Cortex of kidney (tissue), 1 donor: ENCODE data around the gene SOBP.

Source experiments
- DNase-seq: peaks from one replicate; lab custom pipeline; 2025; lab: John Stamatoyannopoulos, UW

The SOBP gene

GRCh38 chr6:107689951-107690642, 200.2 kb downstream of the SOBP start:
- DNase-seq = no peak

- no peak for DNase-seq
These were observed 200.7 kb downstream of the SOBP start for GRCh38 chr6:107690643-107691061.

GRCh38 chr6:107691062-107691751, 201.3 kb downstream of the SOBP start:
- no peak for DNase-seq

GRCh38 chr6:107692351-107692750, 202.4 kb downstream of the SOBP start:
- no peak for DNase-seq

- no peak for DNase-seq
These were observed 205.3 kb downstream of the SOBP start for GRCh38 chr6:107695061-107695720.

GRCh38 chr6:107697682-107698081, 207.8 kb downstream of the SOBP start:
- no peak for DNase-seq

GRCh38 chr6:107698146-107698545, 208.2 kb downstream of the SOBP start:
- no peak for DNase-seq

GRCh38 chr6:107699254-107699653, 209.3 kb downstream of the SOBP start:
- no peak for DNase-seq

- DNase-seq = no peak
These were observed 209.9 kb downstream of the SOBP start for GRCh38 chr6:107699697-107700325.

- DNase-seq = no peak
These were observed 213.7 kb downstream of the SOBP start for GRCh38 chr6:107703606-107704005.

- DNase-seq = no peak
These were observed 214.6 kb downstream of the SOBP start for GRCh38 chr6:107704347-107705013.

GRCh38 chr6:107706516-107707115, 216.7 kb downstream of the SOBP start:
- no peak for DNase-seq

GRCh38 chr6:107707346-107708275, 217.7 kb downstream of the SOBP start:
- DNase-seq = no peak

GRCh38 chr6:107708435-107708834, 218.5 kb downstream of the SOBP start:
- no peak for DNase-seq

- DNase-seq = no peak
These were observed 219.4 kb downstream of the SOBP start for GRCh38 chr6:107709341-107709740.
